OCI-LY1 (cell line): Measurements from ENCODE around the gene GATAD2A.

Experiments used
- CTCF ChIP-seq: fragments of 200-600 bp; sonication (generic), shearing (Covaris generic); IDR thresholded peaks from 2 replicates; pipeline ENCODE4 v1.5.1; 2017; ENCODE audit warnings: mild to moderate bottlenecking, antibody characterized with exemption, low read length, moderate library complexity, mixed read lengths
- EZH2 ChIP-seq: fragments of 200-600 bp; sonication (generic), shearing (Covaris generic); IDR thresholded peaks from 2 replicates; pipeline ENCODE4 v1.8.0; 2017; ENCODE audit warnings: borderline replicate concordance, mixed run types, mild to moderate bottlenecking, antibody characterized with exemption, low read length, moderate library complexity, mixed read lengths

DNA sequence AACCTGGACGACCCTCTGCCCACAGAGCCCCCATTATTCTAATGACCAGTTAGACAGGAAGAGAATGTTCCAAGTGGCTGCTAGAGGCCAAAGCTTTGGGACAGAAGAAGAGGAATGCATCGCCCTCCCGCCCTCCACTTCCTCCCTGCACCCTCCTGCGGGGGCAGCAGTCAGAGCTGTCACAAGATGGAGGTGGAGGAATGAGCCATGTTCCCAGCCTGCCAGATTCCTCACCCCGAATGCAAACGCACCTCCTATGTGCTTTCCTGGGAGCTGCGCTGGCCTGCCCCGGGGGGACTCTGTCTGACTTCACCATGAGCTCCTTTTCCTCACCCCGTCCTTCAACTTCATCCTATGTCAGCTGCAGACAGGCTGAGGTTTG, 124.9 kb downstream of the GATAD2A start:
- TF ChIP-seq CTCF = no peak
- TF ChIP-seq EZH2 = no peak
